SJCRH30 (cell line): ENCODE measurements around the gene GLMP. TPM values are rescaled to one million over a fixed set of nuclear protein-coding genes. Genes with fewer than 3 reads are reported as not detected.

Source experiments
- DNase-seq, 2 experiments: peaks; one replicate each; pipeline ENCODE4 v3.0.0-alpha.2; 2015 to 2020
- H3K27ac ChIP-seq: fragments of 250-450 bp; sonication (Bioruptor Pico); 2 replicates; pipeline ENCODE4 v1.5.1; 2020; ENCODE audit warnings: mild to moderate bottlenecking, moderate library complexity
- H3K27me3 ChIP-seq: fragments of 250-450 bp; sonication (Bioruptor Pico); 2 replicates; pipeline ENCODE4 v1.5.1; 2020; ENCODE audit warnings: mild to moderate bottlenecking, moderate library complexity
- H3K36me3 ChIP-seq: fragments of 250-450 bp; sonication (Bioruptor Pico); 2 replicates; pipeline ENCODE4 v1.5.1; 2020; ENCODE audit warnings: mild to moderate bottlenecking, moderate library complexity
- H3K4me1 ChIP-seq: fragments of 250-450 bp; sonication (Bioruptor Pico); 2 replicates; pipeline ENCODE4 v1.5.1; 2020; ENCODE audit warnings: mild to moderate bottlenecking, moderate library complexity
- H3K4me3 ChIP-seq: fragments of 250-450 bp; sonication (Bioruptor Pico); 2 replicates; pipeline ENCODE4 v1.5.1; 2020; ENCODE audit warnings: mild to moderate bottlenecking, moderate library complexity
- H3K9me3 ChIP-seq: fragments of 250-450 bp; sonication (Bioruptor Pico); replicated peaks from 2 replicates; pipeline ENCODE4 v1.5.1; 2020; ENCODE audit warnings: mild to moderate bottlenecking, moderate library complexity
- total RNA-seq: library from RNA; depleted of rRNA; stranded (reverse); fragments of >200 nt; shearing (Covaris generic); gene quantifications from 2 replicates; pipeline ENCODE4 v1.2.3, GENCODE V29; 2014; rRNA removed

Gene GLMP
- total RNA-seq, 1 experiment from 2014 or later = 6.1 TPM

DNA sequence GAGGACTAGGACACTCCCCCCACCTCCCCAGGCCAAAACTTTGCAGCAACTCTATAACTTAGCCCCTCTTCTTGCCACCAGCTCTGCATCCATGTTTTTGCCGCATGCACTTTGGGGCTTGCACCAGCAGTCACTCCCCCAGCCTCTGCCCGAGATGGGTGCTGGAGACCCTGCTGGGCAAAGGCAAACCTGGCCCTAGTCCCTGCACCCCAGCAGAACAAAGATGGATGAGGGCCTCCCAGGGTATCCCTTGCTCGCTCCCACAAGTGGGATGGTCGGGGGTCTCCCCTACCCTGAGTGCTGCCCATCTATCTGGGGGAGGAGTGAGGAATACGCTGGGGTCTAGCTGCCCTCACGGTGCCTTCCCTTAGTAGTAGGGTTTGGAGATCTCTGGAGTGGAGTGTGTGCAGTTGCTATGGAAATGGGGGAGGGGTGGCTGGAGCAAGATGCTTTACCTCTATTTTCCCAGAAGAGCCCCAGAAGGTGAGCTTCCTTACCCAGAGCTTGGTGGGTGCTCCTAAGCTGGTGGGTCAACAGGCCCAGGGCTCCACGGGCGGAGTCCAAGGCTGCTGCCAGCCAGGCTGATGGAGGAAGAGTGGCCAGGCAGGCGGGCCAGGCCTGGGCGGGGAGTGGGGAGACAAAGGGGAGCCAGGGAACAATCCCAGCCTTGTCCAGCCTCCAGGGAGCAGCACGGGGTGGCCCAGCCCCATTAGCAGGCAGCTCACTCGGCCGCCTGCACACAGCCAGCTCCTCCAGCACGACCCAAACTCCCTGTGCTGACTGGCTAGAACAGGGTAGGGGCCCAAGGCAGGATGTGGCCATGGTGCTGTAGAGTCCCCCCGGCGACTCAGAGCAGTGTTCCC, 47.8 kb downstream of the GLMP start, which contains the start of gene PAQR6:
PAQR6 (minus strand) TSS at position 597 of the 863 bp plus-strand sequence. CDS start 1,325 bp downstream, outside the sequence.
- H3K36me3 ChIP-seq = peaks cover 22% of the 10 kb centered on the region
- no peak for DNase-seq
- H3K27ac ChIP-seq = no peak within 1 kb of the TSS
- H3K4me1 ChIP-seq = no peaks in the 10 kb centered on the region
- no peaks in the 10 kb centered on the region for H3K9me3 ChIP-seq
- H3K4me3 ChIP-seq = no peak within 1 kb of the TSS
- H3K27me3 ChIP-seq = no peaks in the 10 kb centered on the region

DNA sequence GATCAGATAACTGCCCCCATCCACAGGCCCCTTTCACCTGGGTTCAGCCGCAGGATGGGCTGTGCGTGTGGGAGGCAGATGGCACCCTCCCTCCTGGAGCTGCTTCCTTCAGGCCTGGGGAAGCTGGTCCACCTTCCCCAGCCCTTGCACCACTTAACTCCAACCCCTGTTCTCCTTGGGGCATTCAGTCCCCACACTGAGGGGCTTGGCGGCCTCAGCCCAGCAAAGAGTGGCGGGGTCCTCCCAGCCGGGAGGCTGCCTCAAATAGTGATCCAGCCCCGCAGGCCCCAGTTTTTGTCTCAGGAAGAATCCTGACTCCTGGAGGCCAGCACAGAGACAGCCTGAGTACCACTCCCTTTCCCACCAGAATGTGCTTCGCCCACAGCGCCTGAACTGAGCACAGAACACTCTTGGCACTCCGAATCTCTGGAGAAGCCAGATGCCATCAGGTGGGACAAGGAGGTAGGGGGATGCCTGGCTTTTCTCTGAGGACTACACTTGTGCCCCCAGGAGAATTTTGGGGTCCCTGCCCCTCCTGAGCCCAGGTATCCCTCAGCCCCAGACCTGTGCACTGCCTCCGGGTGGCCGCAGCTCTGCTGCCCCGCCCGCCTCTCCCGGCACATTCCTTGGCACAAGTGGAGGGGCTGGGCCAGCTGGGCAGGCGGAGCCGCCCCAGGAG, 48.6 kb downstream of the GLMP start:
- Histone ChIP-seq H3K36me3 (peaks cover 15% of the 10 kb centered on the region), H3K27me3 (no peaks in the 10 kb centered on the region), H3K4me3 (no peak overlapping the region), H3K9me3 (no peaks in the 10 kb centered on the region), H3K4me1 (peaks cover under 1% of the 10 kb centered on the region), H3K27ac (no peak overlapping the region)
- DNase-seq = no peak

DNA sequence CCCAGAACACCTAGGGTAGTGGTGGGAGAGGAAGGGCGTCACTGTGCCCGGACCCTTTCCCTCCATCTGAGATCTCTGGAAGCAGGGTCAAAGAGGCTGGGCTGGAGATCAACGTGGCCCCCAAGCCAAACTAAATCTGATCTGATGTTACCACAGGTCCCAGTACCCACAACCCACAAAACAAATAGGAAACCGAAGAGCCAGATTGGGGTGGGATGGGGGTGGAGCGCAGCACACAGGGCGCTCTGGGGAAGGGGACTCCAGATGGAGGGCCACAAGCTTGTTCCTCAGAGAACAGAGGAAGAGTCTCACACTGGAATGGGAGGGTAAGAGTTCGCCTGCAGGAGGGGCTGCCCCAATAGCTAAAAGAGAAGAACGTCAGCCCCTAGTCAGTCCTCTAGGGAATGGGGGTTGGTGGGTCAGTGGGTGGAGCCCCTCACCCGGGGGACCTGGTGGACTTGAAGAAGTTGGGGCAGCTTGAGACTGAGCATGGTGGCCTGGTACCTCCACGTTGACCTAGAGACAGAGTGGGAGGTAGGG, 49.2 kb downstream of the GLMP start:
- no peak for DNase-seq
- Histone ChIP-seq H3K27me3 (no peaks in the 10 kb centered on the region), H3K4me1 (peaks cover 4% of the 10 kb centered on the region), H3K4me3 (no peak overlapping the region), H3K9me3 (no peaks in the 10 kb centered on the region), H3K27ac (no peak overlapping the region), H3K36me3 (peaks cover 10% of the 10 kb centered on the region; the same call in 1 of the 2 replicates)

DNA sequence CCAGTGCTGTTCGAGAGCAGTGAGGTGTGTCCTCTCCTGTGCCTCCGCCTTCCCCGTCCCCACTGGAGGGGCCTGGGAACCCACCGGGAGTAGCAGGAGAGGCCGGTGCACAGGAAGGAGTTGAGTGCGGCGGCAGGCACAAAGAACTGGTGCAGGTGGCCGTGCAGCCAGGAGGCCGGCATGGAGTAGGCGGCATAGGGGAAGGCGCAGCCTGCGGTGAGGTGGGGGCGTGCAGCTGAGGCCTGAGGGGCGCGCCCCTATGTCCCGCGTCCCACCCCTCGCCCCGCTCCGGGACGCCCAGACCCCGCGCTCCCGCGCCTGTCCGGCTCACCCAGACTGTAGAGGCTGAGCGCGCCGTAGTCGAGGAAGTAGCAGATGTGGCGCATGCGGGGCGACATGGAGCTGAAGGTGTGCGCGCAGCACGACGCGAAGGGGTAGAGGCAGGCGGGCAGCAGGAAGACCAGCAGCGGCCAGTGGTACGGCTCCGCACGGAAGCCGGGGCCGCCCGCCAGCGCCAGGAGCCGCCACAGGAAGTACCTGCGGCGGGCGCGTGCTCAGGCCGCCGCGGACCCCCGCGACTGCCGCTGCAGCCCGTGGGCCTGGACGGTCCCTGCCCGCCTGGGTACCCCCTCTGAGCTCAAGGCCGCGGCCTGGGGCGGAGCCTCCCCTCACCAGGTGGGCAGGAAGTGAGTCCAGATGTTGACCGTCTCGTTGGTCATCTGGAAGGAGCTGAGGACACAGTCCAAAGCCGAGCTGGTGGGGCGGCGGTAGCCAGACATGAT, 49.8 kb downstream of the GLMP start:
- no peaks in the 10 kb centered on the region for H3K27me3 ChIP-seq
- peaks cover 3% of the 10 kb centered on the region; the same call in 1 of the 2 replicates for H3K36me3 ChIP-seq
- H3K4me3 ChIP-seq = no peak overlapping the region
- H3K4me1 ChIP-seq = peaks cover 8% of the 10 kb centered on the region
- H3K27ac ChIP-seq = no peak overlapping the region
- H3K9me3 ChIP-seq = no peaks in the 10 kb centered on the region
- DNase-seq = no peak

DNA sequence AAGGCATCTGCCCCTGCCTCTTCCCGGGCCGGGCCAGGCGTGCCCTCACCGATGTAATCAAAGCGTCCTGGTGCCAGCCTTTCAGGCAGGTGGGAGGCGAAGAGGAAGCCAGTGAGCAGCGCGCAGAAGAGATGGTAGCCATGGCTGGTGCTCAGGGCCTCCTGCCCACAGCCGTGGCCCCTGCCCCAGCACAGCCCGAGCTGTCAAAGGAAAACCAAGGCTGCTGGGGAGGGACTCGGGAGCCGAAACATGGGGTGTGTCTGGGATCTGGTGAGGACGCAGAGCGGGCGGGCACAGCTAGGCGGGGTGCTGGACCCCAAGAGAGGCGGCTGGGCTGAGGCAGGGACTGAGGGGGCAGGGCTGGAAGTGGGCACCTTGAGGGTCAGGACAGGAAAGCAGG, 50.8 kb downstream of the GLMP start:
- H3K4me1 ChIP-seq = peaks cover 8% of the 10 kb centered on the region
- H3K36me3 ChIP-seq = no peaks in the 10 kb centered on the region
- H3K27me3 ChIP-seq = no peaks in the 10 kb centered on the region
- H3K27ac ChIP-seq = no peak overlapping the region
- H3K4me3 ChIP-seq = no peak overlapping the region
- no peaks in the 10 kb centered on the region for H3K9me3 ChIP-seq
- DNase-seq = no peak

DNA sequence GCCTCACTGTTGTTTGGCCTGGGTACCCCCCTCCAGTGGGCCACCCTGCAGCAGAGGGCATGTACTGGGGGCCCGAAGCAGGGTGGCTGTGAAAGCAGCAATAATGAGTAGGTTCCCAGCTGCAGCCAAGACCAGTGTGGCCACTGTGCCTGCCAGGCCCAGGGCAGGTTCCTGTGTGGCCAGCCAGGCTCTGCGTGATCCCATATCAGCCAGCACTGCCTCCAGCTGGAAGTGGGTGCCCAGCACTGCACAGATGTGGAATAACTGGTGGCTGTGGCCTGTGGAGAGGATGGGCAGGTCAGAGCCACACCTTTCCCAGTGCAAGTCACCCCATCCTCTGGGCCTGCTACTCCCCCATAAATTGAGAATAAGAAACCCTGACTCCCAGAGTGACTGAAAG, 51.4 kb downstream of the GLMP start:
- Histone ChIP-seq H3K27ac (no peak overlapping the region), H3K36me3 (no peaks in the 10 kb centered on the region), H3K4me1 (peaks cover 8% of the 10 kb centered on the region), H3K9me3 (no peaks in the 10 kb centered on the region), H3K27me3 (no peaks in the 10 kb centered on the region), H3K4me3 (no peak overlapping the region)
- DNase-seq = no peak

DNA sequence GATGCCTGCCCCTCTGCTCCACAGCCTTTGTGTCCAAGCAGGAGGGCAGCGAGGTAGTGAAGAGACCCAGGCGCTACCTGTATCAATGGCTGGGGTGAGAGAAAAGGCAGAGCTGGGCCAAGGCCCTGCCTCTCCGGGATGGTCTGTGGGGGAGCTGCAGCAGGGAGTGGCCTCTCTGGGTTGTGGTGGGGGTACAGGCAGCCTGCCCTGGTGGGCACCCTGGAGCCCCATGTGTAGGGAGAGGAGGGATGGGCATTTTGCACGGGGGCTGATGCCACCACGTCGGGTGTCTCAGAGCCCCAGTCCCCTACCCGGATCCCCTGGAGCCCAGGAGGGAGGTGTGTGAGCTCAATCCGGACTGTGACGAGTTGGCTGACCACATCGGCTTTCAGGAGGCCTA, 52.7 kb downstream of the GLMP start:
- Histone ChIP-seq H3K9me3 (no peaks in the 10 kb centered on the region), H3K27ac (no peak overlapping the region), H3K36me3 (peaks cover 7% of the 10 kb centered on the region), H3K4me1 (peaks cover 8% of the 10 kb centered on the region), H3K4me3 (no peak overlapping the region), H3K27me3 (no peaks in the 10 kb centered on the region)
- DNase-seq = no peak

Other genes with a start within 250 kb of the GLMP start
- 34.4 and 36.5 TPM in 2 replicates for gene UBQLN4, start 241.9 kb downstream of the GLMP start, total RNA-seq
- 24.8 and 33.3 TPM in 2 replicates for gene LAMTOR2, start 240.9 kb downstream of the GLMP start, total RNA-seq
- not detected in 2 replicates for gene RAB25, start 234.5 kb downstream of the GLMP start, total RNA-seq
- gene MEX3A, start 213.2 kb downstream of the GLMP start, total RNA-seq = 21.8 and 22.3 TPM in 2 replicates
- gene LMNA, start 181.0 kb downstream of the GLMP start, total RNA-seq = 113 and 114 TPM in 2 replicates
- gene SEMA4A, start 142.1 kb downstream of the GLMP start, total RNA-seq = 1.2 and 2.1 TPM in 2 replicates
- 12.3 and 12.9 TPM in 2 replicates for gene SLC25A44, start 101.6 kb downstream of the GLMP start, total RNA-seq
- gene PMF1, start 82.7 kb downstream of the GLMP start, total RNA-seq = 59.7 and 63.5 TPM in 2 replicates
- 0.18 and 0.38 TPM in 2 replicates for gene BGLAP, start 53.5 kb downstream of the GLMP start, total RNA-seq
- 1.2 and 1.7 TPM in 2 replicates for gene PAQR6, start 47.6 kb downstream of the GLMP start, total RNA-seq
- gene SMG5, start 12.9 kb downstream of the GLMP start, total RNA-seq = 70.3 and 74.2 TPM in 2 replicates
- 2.6 and 2.7 TPM in 2 replicates for gene TMEM79, start 11.4 kb downstream of the GLMP start, total RNA-seq
- 0.63 TPM in 1 of 2 replicates, not detected in the other for gene VHLL, start 3.6 kb upstream of the GLMP start, total RNA-seq
- 313 and 324 TPM in 2 replicates for gene CCT3, start 42.6 kb upstream of the GLMP start, total RNA-seq
- 0.36 TPM in 1 of 2 replicates, not detected in the other for gene TSACC, start 42.8 kb upstream of the GLMP start, total RNA-seq
- gene RHBG, start 73.5 kb upstream of the GLMP start, total RNA-seq = not detected in 2 replicates
- gene MEF2D, start 205.1 kb upstream of the GLMP start, total RNA-seq = 10.0 and 13.3 TPM in 2 replicates